HG02610 (cell line): ENCODE results near the gene BDKRB2.

Source experiments
- ATAC-seq: cut with Tn5 transposase; IDR thresholded peaks from one replicate; pipeline ENCODE4 v1.9.1; 2021; ENCODE audit warnings: mild to moderate bottlenecking, moderate library complexity; ENCODE audit not compliant: unreplicated experiment

The BDKRB2 gene

DNA sequence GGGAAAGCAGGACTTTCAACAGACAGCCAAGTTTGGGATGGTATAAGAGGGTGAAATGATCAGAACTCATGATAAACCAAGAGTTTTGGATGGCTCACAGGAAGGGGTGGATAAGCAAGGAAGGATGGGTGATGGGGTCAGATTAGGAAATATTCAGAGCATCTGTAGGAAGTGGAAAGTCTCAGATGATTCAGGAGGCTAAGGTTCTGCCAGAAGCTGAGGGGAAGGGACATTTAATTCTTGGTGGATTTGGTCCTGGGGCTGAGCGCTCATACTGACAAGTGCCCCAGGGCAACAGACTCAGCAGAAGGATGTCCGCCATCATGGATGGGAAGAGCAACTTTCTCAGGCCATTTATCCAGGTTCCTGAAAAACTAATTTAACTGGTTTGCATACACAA lies 28.4 kb upstream of the BDKRB2 start:
- ATAC-seq = no peak

DNA sequence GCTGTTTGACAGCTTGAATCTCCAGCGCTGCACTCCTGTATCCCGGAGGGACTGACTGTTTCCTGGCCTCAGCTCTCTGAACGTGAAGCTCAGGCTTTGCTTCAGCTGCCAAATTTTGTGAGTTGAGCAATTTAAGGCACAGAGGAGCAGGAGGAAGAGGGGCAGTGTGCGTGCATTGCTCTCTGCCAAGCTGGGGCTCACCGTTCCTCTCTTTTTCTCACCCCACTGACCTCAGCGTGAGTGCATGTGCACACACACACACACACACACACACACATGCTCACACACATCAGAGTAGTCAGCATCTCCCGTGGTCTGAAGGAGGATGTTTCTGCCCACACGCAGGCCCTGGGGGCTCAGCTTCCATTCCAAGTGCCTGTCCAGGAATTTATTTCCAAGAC lies 27.8 kb upstream of the BDKRB2 start:
- no peak for ATAC-seq

DNA sequence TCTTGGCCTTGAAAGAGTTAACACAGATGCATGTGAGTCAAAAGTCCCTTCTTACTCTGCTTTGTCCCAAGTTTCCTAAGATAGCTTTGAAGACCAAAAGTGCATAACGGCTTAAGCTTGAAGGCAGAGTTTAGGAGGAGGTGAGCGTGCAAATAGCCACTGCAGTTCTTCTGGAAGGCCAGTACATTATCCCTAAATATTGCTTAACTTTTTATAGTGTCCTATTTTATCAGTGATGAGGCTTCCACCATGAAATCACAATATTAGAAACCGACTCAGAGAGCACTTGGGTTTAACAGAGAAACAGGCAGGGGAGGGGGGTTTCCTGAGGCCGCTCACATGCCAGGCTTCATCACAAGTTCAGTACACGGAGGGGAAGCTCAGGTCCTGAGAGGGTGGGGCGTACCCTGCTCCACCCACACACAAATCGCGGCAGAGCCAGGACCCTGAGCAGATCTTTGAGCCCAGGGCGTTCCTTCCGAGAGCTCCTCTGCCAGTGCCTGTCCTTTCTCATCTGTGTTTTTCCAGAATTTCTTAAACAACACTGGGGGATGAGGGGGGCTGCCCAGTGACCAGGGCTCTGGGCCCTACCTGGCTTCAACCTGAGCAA lies 26.8 kb upstream of the BDKRB2 start:
- no peak for ATAC-seq

- ATAC-seq = no peak
Observed at GRCh38 chr14:96178461-96179321, 25.9 kb upstream of the BDKRB2 start.

GRCh38 chr14:96180043-96180874 lies 24.4 kb upstream of the BDKRB2 start:
- ATAC-seq = no peak

DNA sequence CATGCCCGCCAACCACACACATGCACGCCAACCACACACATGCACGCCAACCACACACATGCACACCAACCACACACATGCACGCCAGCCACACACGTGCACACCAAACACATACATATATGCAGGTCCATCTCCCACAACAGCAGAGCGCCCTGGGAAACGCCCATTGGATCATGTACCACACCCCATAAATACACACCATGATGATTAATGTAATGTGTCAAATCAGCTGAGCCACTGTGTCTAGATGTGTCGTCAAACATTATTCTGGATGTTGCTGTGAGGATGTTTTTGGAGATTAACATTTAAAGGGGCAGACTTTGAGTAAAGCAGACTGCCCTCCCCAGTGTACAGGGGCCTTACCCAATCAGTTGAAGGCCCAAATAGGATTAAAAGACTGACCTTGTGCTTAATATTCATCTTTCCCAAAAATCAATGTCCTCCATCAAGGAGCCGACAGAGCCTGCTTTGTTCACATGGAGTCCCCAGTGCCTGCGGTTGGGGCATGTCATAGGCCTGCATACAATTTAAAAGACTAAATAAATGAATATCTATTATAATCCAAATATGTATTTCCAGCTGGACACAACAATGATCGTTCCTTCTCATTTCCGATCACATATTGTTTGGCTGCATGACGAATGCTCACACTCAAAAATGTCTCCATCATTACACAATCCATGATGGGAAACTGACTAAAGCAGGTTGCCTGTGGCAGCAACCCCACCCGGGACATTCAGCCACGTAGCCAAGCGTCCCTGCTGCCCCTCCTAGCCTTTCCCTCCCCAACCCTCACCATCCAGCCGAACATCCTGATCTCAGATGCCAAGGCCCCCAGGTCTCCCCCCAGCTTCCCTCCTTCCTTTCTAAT lies 23.2 kb upstream of the BDKRB2 start:
- ATAC-seq = no peak

DNA sequence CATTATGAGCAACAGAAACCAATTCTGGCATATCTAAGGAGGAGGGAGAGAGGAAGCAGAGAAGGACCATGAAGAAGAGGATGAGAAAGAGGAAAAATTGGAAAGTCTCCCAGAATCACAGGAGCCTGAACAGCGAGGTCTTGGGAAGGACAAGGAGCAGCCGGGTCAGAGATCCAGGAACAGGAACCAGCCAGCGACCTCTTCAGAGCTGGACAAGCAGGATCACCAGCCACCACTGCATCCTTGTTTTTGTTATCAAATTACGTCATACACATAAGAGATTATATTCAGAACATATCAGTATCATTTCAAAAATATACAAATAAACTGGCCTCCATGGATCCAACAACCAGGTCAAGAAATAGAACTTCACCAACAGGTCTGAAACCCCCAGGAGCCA lies 22.1 kb upstream of the BDKRB2 start:
- no peak for ATAC-seq

DNA sequence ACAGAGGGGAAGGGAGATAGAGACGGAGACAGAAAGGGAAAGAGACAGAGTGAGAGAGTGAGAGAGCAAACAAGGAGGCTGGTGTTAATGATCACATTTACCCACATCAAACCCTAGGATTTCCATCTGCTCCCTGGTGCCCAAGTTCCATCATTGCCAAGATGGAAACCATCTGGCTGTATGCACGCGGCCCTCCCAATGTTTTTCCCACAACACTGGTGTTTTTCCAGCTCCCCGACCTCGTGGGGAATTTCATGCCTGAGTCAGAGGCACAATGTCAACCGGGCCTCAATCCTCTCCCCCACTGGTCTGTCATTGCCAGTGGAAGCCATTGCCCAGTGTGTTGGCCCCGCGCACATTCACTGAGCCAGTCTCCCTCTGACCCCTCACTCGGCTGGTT lies 19.9 kb upstream of the BDKRB2 start:
- ATAC-seq = no peak

- no peak for ATAC-seq
Observed at GRCh38 chr14:96187216-96188031, 17.2 kb upstream of the BDKRB2 start.

DNA sequence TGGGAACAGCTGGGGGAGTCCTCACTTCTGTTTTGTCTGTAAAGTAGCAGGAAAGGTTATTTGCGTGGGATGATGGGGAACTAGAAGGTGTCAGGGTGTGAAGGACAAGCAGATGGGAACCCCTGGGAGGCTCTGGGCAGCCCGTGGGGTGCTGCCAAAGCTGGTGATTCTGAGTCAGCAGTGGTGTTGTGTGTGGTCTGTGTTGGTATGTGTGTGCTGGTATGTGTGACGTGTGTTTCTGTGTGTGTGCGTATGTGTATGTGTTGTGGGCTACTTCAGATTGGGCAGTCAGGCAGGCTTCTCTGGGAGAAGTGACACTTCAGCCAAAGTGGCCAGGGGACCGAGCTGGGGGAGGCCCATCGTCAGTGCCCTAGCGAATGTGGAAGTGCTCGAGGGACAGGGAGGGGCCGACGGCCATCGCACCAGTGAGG lies 15.3 kb upstream of the BDKRB2 start:
- ATAC-seq = no peak

GRCh38 chr14:96191353-96191752 lies 13.3 kb upstream of the BDKRB2 start:
- ATAC-seq = no peak

DNA sequence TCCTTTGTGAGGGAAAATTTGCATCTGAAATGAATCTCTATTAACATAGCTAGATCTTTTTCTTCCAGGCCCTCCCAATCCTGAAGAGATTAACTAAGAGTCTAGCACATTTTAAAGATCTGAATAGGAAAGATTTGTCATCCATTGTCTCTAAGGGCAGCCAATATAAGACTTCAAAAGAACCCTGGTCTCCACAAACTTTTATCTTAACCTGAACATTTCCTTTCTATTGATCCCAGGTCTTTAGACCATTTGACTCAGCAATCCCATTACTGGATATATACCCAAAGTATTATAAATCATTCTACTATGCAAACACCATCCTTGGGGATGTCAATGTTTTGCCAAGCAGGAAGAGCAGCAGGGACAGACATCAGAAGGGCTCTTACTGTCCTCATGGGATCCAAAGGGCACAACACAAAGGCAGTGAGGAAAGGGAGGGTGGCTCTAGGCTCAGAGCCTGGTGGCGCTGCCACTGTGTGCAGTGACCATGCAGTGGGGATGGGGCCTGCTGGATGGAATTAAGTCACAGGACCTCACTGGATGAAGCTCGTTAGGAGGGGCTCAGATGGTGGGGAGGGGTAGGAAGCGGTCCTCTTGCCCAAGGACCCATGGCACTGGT lies 12.7 kb upstream of the BDKRB2 start:
- no peak for ATAC-seq

DNA sequence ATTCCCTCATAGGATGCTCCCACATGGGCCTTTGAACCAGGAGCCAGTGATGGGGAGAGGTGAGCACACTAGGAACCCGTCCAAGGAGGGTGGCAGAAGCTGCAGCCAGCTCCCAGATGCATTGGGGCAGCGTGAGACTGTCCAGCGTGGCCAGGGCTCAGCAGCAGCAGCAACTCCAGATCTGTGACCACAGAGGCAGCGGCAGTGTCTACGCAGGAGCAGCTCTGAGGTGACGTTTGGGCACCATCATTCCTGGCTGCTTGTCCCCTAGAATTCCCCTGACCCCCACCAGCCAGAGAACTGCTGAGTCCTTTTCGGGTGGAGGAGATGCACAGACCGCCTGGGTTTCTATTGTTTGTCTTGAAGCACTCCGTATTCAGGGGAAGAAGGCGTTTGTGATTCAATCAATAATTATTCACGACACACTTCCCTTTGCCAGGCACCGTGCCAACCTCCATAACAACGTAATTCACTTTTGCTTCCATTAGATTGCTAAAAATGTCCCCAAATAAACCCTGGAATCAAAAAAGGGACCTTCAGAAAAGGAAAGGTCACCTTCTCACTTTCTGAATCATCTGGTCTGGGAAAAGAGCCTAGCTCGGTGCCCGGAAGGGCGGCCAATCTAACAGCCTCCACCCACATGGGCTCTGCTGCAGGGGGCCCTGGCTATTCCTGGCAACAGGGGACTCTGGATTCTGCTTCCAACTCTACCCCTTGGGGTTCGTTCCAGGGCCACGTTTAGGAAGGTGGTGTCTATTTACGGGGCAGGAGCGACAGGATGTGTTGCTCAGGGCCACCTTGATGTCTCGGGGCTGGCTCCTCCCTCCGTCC lies 11.4 kb upstream of the BDKRB2 start:
- ATAC-seq = no peak

DNA sequence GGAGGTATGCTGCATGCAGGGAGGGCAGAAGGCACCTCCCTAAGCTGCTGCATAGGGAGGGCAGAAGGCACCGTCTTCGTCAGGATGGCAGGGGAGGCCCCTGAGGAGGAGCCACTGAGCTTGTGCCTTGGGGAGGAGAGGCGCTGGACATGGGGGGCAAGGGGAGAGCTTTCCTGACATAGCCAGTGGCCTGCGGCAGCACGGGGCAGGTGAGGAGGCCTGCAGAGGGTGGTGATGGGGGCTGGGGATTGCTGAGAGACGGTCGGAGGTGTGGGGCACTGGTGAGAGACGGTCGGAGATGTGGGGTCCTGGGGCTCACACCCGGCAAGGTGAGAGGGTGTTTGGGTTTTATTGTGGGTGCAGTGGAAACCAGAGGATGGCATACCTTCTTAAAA lies 10.4 kb upstream of the BDKRB2 start:
- ATAC-seq = no peak

- ATAC-seq = no peak
Observed at GRCh38 chr14:96194657-96195431, 9.8 kb upstream of the BDKRB2 start.

GRCh38 chr14:96195441-96196081 lies 9.1 kb upstream of the BDKRB2 start:
- no peak for ATAC-seq

- ATAC-seq = no peak
Observed at GRCh38 chr14:96197163-96197852, 7.3 kb upstream of the BDKRB2 start.
